Kidney (tissue), 14 donors: Measurements from ENCODE around the gene TBC1D24. TPM values are rescaled to one million over a fixed set of nuclear protein-coding genes. Genes with fewer than 3 reads are reported as not detected.

Experiments
- DNase-seq, 5 donors: peaks; one replicate each; pipeline ENCODE4 v3.0.0-alpha.2; 2013 to 2020
- FAIRE-seq: peaks from 2 replicates; lab custom pipeline; 2012; peaks lifted over from hg19 to GRCh38; lab: Jason Lieb, UNC
- H3K27ac ChIP-seq, 2 donors: one replicate each; pipeline ENCODE4 v1.7.0; 2013; ENCODE audit warnings: low read depth in 2 of 2, low read length in 2 of 2, inconsistent platforms in 1 of 2
- H3K27me3 ChIP-seq: one replicate; pipeline ENCODE4 v1.7.1; 2013; ENCODE audit warnings: low read length, inconsistent platforms; ENCODE audit not compliant: control insufficient read depth, insufficient read depth
- H3K36me3 ChIP-seq, 3 donors: one replicate each; pipeline versions ENCODE4 v1.7.0 to v1.7.1; 2013; ENCODE audit warnings: low read length in 3 of 3, control low read depth in 1 of 3, inconsistent platforms in 1 of 3; ENCODE audit not compliant: insufficient read depth in 3 of 3, control insufficient read depth in 2 of 3
- H3K4me1 ChIP-seq, 3 donors: one replicate each; pipeline versions ENCODE4 v1.7.0 to v1.7.1; 2013; ENCODE audit warnings: low read length in 3 of 3, inconsistent platforms in 1 of 3, low read depth in 1 of 3; ENCODE audit not compliant: control insufficient read depth in 2 of 3, insufficient read depth in 2 of 3
- H3K4me3 ChIP-seq, 3 donors: one replicate each; pipeline versions ENCODE4 v1.7.0 to v1.8.1; 2013; ENCODE audit warnings: low read length in 3 of 3, control low read depth in 1 of 3, inconsistent platforms in 1 of 3
- H3K9ac ChIP-seq, 3 donors: one replicate each; pipeline versions ENCODE4 v1.7.0 to v1.7.1; 2013; ENCODE audit warnings: low read length in 3 of 3, control low read depth in 1 of 3, inconsistent platforms in 1 of 3
- H3K9me3 ChIP-seq, 3 donors: one replicate each; pipeline versions ENCODE4 v1.7.0 to v1.7.1; 2013; ENCODE audit warnings: low read length in 3 of 3, control low read depth in 1 of 3, inconsistent platforms in 1 of 3; ENCODE audit not compliant: control insufficient read depth in 2 of 3, insufficient read depth in 1 of 3
- CTCF ChIP-seq: IDR thresholded peaks from 3 replicates; pipeline ENCODE4 v1.5.1; 2012; ENCODE audit warnings: mild to moderate bottlenecking, moderate library complexity, borderline replicate concordance; ENCODE audit not compliant: insufficient read depth; ENCODE audit errors: extremely low read depth
- intact Hi-C: fragments of 100-400 bp; cut with DNase I; formaldehyde crosslinking; loops from one replicate; pipeline ENCODE4 v1.11.1; 2022
- polyA plus RNA-seq: library from polyadenylated mRNA; stranded (reverse); fragments of 350-450 nt; fragmentation: Illumina TruSeq; extraction: RNeasy Lipid Tissue Mini Kit (QIAGEN cat#74804); gene quantifications from one replicate; pipeline ENCODE4 v1.2.3, GENCODE V29; 2014; ENCODE audit warnings: low read depth, low replicate concordance; ENCODE audit not compliant: insufficient read depth
- total RNA-seq: library from RNA; stranded (reverse); fragmentation: NEBNext Ultra II Directional; extraction: Animal tissue kit (Norgen Biotek cat#: 25700); gene quantifications from one replicate; pipeline ENCODE4 v1.2.1, GENCODE V29; 2021
- donor health status: control.
- donor health status: control.
- donor health status: control.
- donor health status: control.
- donor health status: control.
- donor health status: DM: yes; HTN: yes; CAD: no.
- donor health status: Normal renal cell carcinoma (clear cell type).

Gene TBC1D24
- total and polyA plus RNA-seq, 2 donors from 2014 or later = 23.9 to 25.7 TPM

GRCh38 chr16:2526135-2526534 lies 51.2 kb downstream of the TBC1D24 start:
- DNase-seq (peak in 2 of 5 donors; percentile 5 to 47), FAIRE-seq (no peak)
- Histone ChIP-seq H3K9me3 (no peaks in the 10 kb centered on the region), H3K9ac (no peak overlapping the region), H3K27me3 (no peaks in the 10 kb centered on the region), H3K27ac (no peak overlapping the region), H3K4me1 (peaks cover 0 to 11% (median 10%) of the 10 kb centered on the region in 3 donors), H3K4me3 (no peak overlapping the region), H3K36me3 (peaks cover 0 to 15% (median 7%) of the 10 kb centered on the region in 3 donors)
- no peak for TF ChIP-seq CTCF
- intact Hi-C loops = no loop called here

GRCh38 chr16:2527071-2527783 lies 52.3 kb downstream of the TBC1D24 start:
- Histone ChIP-seq H3K9ac (no peak overlapping the region), H3K27ac (no peak overlapping the region), H3K4me1 (peaks cover 0 to 14% (median 13%) of the 10 kb centered on the region in 3 donors), H3K27me3 (no peaks in the 10 kb centered on the region), H3K36me3 (peaks cover 0 to 15% (median 7%) of the 10 kb centered on the region in 3 donors), H3K9me3 (no peaks in the 10 kb centered on the region), H3K4me3 (no peak overlapping the region)
- FAIRE-seq (no peak), DNase-seq (peak in 2 of 5 donors; percentile 4 to 53)
- intact Hi-C loops = no loop called here
- TF ChIP-seq CTCF = no peak

- H3K27me3 ChIP-seq = no peaks in the 10 kb centered on the region
- no peaks in the 10 kb centered on the region for H3K9me3 ChIP-seq
- DNase-seq = peak in 1 of 5 donors; percentile 77
- H3K4me1 ChIP-seq = peaks cover 0 to 14% (median 13%) of the 10 kb centered on the region in 3 donors
- TF ChIP-seq CTCF = no peak
- FAIRE-seq = no peak
- no peak overlapping the region for H3K4me3 ChIP-seq
- H3K36me3 ChIP-seq = peaks cover 0 to 15% (median 7%) of the 10 kb centered on the region in 3 donors
- intact Hi-C loops = no loop called here
- H3K27ac ChIP-seq = no peak overlapping the region
- H3K9ac ChIP-seq = no peak overlapping the region
These were observed 52.8 kb downstream of the TBC1D24 start for GRCh38 chr16:2527784-2528100.
